GM12801 (cell line): ENCODE data around the gene ZNF76.

Source experiments
- TF ChIP-seq, protein P1 (sequence below): IDR thresholded peaks from one replicate; pipeline ENCODE4 v1.5.1; 2011; ENCODE audit warnings: control low read depth; ENCODE audit not compliant: insufficient read length; ENCODE audit errors: extremely low read depth

Gene ZNF76

GRCh38 chr6:35216851-35217811, 42.4 kb upstream of the ZNF76 start:
- TF ChIP-seq, protein P1, sequence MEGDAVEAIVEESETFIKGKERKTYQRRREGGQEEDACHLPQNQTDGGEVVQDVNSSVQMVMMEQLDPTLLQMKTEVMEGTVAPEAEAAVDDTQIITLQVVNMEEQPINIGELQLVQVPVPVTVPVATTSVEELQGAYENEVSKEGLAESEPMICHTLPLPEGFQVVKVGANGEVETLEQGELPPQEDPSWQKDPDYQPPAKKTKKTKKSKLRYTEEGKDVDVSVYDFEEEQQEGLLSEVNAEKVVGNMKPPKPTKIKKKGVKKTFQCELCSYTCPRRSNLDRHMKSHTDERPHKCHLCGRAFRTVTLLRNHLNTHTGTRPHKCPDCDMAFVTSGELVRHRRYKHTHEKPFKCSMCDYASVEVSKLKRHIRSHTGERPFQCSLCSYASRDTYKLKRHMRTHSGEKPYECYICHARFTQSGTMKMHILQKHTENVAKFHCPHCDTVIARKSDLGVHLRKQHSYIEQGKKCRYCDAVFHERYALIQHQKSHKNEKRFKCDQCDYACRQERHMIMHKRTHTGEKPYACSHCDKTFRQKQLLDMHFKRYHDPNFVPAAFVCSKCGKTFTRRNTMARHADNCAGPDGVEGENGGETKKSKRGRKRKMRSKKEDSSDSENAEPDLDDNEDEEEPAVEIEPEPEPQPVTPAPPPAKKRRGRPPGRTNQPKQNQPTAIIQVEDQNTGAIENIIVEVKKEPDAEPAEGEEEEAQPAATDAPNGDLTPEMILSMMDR = no peak

- TF ChIP-seq, protein P1 = no peak
These were observed 41.5 kb upstream of the ZNF76 start for GRCh38 chr6:35218021-35218420.

DNA sequence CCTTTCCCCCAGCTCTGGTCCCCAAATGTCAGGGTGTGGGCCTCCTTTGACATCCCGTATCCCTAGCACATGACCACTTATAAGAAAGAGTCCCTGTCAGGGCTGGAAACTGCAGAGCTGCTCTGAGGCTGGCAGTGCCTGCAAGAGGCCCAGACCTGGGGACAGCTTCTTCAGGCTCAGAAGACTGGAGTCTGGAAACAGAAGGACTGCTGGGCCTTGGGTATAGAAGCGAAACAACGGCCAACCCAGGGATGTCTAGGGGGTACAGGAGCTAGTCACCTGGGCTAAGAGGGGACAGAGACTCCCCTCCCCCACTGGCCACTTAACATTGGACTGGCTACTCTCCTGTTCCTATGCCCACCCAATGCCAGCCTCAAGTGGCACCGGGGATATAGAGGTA, 41.1 kb upstream of the ZNF76 start:
- TF ChIP-seq, protein P1 = no peak

DNA sequence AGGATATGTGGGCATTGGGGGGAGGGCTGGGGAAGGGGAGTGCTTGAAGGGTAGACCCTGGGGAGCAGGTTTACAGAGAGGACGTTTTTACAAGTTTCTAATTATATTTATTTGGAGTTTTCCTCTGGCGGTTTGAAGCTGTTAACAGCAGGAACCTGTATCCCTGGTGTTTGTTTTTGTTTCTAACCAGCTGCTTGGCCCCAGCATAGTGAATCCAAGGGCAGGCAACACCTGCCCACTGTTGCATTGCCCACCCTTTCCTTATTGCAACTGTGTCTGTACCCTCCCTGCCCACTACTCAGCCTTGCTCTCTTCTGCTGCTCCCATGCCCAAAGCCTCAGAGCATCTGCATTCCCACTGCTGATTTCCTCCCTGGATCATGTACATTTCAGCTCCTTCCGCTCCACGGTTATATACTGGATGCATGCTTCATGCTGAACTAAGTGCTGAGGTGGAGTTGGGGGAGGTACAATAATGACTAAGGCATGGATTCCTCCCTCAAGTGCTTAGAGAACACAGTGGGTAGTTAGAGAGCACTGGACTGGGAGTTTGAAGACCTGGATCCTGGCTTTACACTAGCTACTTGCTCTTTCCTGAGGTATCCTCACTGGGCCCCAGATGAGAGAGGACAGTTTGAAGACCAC, 39.7 kb upstream of the ZNF76 start:
- TF ChIP-seq, protein P1 = no peak

DNA sequence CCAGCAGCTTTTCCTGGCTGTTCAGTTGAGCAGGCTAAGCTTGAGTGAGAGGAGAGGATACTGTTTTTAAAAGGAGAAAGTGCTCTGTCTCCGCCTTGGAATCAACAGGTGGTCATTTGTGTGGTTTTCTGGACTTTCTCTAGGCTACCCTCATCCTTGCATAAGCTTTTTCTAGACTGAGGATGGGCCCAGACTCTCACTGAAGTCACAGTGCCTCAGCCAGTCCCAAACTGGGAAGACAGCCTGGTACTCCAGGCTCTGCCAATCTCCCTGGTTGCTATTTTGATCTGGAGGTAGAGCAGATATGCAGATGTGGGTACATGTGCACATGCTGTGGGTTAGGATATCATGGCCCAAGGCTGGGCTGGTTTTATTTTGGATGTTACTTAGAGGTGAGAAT, 38.8 kb upstream of the ZNF76 start:
- TF ChIP-seq, protein P1 = no peak

DNA sequence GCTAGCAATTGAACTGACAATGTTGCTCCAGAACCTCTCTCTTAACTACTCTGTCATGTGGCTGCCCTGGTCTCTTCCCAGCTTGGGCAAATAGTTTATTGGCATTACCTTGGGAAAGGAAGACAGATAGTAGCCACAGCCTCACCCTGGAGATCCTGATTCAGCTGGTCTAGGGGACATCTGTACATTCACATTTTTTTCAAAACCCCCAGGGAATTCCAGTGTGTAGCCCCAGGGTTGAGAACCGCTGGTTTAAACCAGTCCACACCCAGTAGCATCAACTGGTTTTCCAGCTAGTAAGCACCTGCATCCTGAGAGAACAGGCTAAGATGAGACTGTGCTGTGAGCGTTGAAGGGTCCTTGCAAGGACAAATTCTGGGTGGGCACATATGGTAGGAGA, 36.1 kb upstream of the ZNF76 start:
- TF ChIP-seq, protein P1 = no peak

DNA sequence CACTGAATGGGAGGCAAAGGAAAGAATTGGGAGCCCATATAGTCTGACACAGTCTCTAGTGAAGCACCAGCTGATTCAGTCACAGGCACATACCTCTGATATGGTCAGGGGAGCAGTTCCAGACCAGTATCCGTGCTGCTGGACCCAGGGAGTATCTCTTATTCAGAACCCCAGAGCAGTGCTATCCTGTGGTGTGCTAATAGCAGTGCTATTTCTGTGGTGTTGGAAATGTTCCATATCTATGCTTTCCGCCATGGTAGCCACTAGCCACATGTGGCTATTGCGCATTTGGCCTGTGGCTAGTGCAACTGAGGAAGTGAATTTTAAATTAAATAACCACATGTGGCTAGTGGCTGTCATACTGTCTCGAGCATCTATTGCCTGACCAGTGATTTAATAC, 34.8 kb upstream of the ZNF76 start:
- TF ChIP-seq, protein P1 = no peak
